PC-3 (cell line): ENCODE data around the gene KCNG2.

Source experiments
- EZH2 ChIP-seq: fragments of 300-600 bp; sonication (generic); IDR thresholded peaks from one replicate; pipeline ENCODE4 v1.6.1; 2017; ENCODE audit warnings: antibody characterized with exemption, mild to moderate bottlenecking, low read length; ENCODE audit not compliant: unreplicated experiment
- EZH2phosphoT487 ChIP-seq: fragments of 300-600 bp; sonication (generic); IDR thresholded peaks from 2 replicates; pipeline ENCODE4 v1.6.1; 2018; ENCODE audit warnings: mild to moderate bottlenecking, antibody characterized with exemption, low read length, borderline replicate concordance
- TF ChIP-seq, protein P1 (sequence below): fragments of 300-600 bp; sonication (generic); conservative IDR thresholded peaks from 2 replicates; pipeline ENCODE4 v1.5.1; 2017; ENCODE audit warnings: antibody characterized with exemption, low read depth, mild to moderate bottlenecking, low read length

DNA sequence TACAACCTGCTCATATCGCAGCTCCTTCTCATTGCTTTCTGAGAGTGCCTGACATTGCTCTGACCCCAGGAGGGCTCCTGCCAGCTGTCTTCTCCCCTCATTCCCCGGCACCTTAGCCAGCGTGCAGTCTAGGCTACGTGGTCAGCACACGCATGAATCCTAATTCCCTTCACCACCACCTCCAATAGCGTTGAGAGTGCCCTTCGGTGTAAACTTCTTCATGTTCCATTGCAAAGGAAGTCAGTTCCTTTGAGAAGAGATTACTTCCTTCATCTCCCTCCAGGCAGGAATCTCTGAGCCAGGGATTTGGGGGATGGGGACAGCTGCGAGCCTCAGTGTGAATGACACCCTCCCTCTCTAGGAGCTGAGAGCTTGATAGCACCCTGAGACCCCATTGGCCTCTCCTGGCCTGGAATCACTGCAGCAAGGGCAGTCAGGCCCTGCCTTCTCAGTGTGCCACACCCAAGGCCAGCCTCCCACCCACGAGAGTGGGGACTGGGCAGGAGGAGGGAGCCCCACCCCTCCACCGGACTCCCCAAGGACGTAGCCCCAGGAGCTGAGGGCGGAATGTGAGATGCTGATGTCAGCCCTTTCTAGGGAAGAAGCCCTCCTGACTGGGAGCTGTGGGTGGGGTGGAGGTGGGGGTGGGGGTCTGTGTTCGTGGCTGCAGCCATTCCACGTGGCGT lies 100.3 kb downstream of the KCNG2 start:
- TF ChIP-seq EZH2 = no peak
- TF ChIP-seq, protein P1, sequence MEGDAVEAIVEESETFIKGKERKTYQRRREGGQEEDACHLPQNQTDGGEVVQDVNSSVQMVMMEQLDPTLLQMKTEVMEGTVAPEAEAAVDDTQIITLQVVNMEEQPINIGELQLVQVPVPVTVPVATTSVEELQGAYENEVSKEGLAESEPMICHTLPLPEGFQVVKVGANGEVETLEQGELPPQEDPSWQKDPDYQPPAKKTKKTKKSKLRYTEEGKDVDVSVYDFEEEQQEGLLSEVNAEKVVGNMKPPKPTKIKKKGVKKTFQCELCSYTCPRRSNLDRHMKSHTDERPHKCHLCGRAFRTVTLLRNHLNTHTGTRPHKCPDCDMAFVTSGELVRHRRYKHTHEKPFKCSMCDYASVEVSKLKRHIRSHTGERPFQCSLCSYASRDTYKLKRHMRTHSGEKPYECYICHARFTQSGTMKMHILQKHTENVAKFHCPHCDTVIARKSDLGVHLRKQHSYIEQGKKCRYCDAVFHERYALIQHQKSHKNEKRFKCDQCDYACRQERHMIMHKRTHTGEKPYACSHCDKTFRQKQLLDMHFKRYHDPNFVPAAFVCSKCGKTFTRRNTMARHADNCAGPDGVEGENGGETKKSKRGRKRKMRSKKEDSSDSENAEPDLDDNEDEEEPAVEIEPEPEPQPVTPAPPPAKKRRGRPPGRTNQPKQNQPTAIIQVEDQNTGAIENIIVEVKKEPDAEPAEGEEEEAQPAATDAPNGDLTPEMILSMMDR = no peak
- TF ChIP-seq EZH2phosphoT487 = no peak
